Immature natural killer cell (primary cell): Measurements from ENCODE around the gene ALG1L2. TPM values are rescaled to one million over a fixed set of nuclear protein-coding genes. Genes with fewer than 3 reads are reported as not detected.
"Not testable (repeated sequence)": the region's sequence is repeated elsewhere in the genome, so short reads cannot be mapped to it uniquely, and the experiment has no call there.

Experiments
- DNase-seq, 3 donors: peaks; one replicate each; pipeline ENCODE4 v3.0.0; 2022; ENCODE audit warnings: mixed read lengths in 1 of 3
- H3K27ac Mint-ChIP-seq, 6 donors: one replicate each; pipeline ENCODE4 v1.8.0; 2020; ENCODE audit warnings: mixed read lengths in 6 of 6, mild to moderate bottlenecking in 5 of 6, inconsistent platforms in 4 of 6, moderate library complexity in 3 of 6
- H3K27me3 Mint-ChIP-seq, 3 donors: one replicate each; pipeline ENCODE4 v1.8.0; 2020 to 2021; ENCODE audit warnings: low read depth in 3 of 3, mild to moderate bottlenecking in 3 of 3, mixed read lengths in 3 of 3, moderate library complexity in 3 of 3, inconsistent platforms in 1 of 3
- H3K36me3 Mint-ChIP-seq, 3 donors: one replicate each; pipeline ENCODE4 v1.8.0; 2020; ENCODE audit warnings: mixed read lengths in 3 of 3, inconsistent platforms in 2 of 3, mild to moderate bottlenecking in 2 of 3
- H3K4me1 Mint-ChIP-seq, 2 donors: one replicate each; pipeline ENCODE4 v1.8.0; 2020; ENCODE audit warnings: inconsistent platforms in 2 of 2, mild to moderate bottlenecking in 2 of 2, mixed read lengths in 2 of 2, moderate library complexity in 1 of 2
- H3K4me3 Mint-ChIP-seq, 5 donors: one replicate each; pipeline ENCODE4 v1.8.0; 2020; ENCODE audit warnings: mild to moderate bottlenecking in 5 of 5, mixed read lengths in 5 of 5, inconsistent platforms in 3 of 5, moderate library complexity in 3 of 5
- H3K9me3 Mint-ChIP-seq, 6 donors: one replicate each; pipeline ENCODE4 v1.8.0; 2020; ENCODE audit warnings: mild to moderate bottlenecking in 6 of 6, mixed read lengths in 6 of 6, inconsistent platforms in 4 of 6, moderate library complexity in 3 of 6
- polyA plus RNA-seq, 3 donors: library from polyadenylated mRNA; unstranded; fragments of 300-500 nt; fragmentation: Illumina TruSeq; gene quantifications; one replicate each; pipeline ENCODE4 v1.2.3, GENCODE V29; 2021

The ALG1L2 gene
- polyA plus RNA-seq, 3 donors from 2014 or later = 0.83 TPM; not detected in 2

DNA sequence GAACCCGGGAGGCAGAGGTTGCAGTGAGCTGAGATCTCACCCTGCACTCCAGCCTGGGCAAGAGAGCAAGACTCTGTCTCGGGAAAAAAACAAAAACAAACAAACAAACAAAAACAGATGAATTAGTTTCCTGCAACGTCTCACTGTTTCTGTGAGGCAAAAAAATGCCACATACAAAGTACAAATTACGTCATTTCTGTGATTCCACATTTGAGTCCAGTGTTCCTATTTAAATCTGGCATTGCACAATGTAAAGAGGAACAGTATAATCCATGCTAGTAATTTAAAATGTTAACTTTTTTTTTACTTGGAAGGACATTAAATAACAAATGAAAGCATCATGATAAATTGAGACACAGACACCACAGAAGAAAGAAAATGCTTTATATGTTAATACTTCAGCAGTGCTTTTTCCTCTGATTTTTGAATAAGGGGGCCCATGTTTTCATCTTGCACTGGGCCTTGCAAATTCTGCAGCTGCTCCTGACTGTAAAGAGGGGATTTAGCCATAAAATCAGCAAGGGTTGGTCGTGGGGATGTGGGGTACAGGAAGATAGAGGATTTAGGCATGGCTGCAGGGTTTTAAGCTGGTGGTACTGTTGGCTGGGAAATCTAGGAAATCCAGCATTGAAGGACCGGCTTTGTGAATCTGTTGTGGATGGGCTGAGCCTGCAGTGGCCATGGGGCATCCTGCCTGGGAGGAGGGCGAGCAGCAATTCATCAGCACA lies 1.9 kb downstream of the ALG1L2 start:
- H3K4me1 Mint-ChIP-seq, H3K27ac Mint-ChIP-seq, H3K36me3 Mint-ChIP-seq, H3K4me3 Mint-ChIP-seq, DNase-seq, H3K9me3 Mint-ChIP-seq, H3K27me3 Mint-ChIP-seq: not testable (repeated sequence)

GRCh38 chr3:130084436-130084980 lies 2.9 kb downstream of the ALG1L2 start:
- Mint-ChIP-seq H3K27ac (no peak overlapping the region), H3K4me1 (peaks cover 5 to 8% of the 10 kb centered on the region in 2 donors), H3K9me3 (no peaks in the 10 kb centered on the region), H3K27me3 (peaks cover 2 to 7% (median 3%) of the 10 kb centered on the region in 3 donors), H3K4me3 (no peak overlapping the region), H3K36me3 (peaks cover 0 to 6% (median 0%) of the 10 kb centered on the region in 3 donors)
- no peak for DNase-seq

GRCh38 chr3:130085881-130086280 lies 4.2 kb downstream of the ALG1L2 start:
- H3K9me3 Mint-ChIP-seq = no peaks in the 10 kb centered on the region
- no peak for DNase-seq
- H3K4me1 Mint-ChIP-seq = peaks cover 5 to 8% of the 10 kb centered on the region in 2 donors
- peaks cover 0 to 6% (median 0%) of the 10 kb centered on the region in 3 donors for H3K36me3 Mint-ChIP-seq
- H3K27me3 Mint-ChIP-seq = peaks cover under 1 to 9% (median 3%) of the 10 kb centered on the region in 3 donors
- H3K4me3 Mint-ChIP-seq = no peak overlapping the region
- no peak overlapping the region for H3K27ac Mint-ChIP-seq

DNA sequence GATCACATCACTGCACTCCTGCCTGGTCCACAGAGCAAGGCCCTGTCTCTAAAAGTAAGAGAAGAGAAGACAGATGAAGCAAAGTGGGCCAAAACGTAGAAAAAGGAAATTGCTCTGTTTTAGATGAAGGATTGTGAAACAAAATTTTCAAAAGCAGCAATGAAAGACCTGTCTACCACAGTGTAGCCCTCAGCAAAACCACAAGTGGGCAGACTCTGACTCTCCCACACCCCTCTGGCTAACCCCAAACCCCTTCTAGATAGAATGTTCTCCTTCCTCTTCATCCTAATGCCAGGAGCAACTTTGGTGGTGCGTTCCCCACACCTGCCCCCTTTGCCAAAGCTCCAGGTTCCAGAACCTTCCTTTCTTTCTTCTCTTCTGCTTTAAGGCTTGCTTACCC lies 5.0 kb downstream of the ALG1L2 start:
- H3K27me3 Mint-ChIP-seq, H3K36me3 Mint-ChIP-seq, DNase-seq, H3K4me3 Mint-ChIP-seq, H3K4me1 Mint-ChIP-seq, H3K9me3 Mint-ChIP-seq: not testable (repeated sequence)
- peak overlapping the region in 1 of 6 donors; percentile 58 for H3K27ac Mint-ChIP-seq

DNA sequence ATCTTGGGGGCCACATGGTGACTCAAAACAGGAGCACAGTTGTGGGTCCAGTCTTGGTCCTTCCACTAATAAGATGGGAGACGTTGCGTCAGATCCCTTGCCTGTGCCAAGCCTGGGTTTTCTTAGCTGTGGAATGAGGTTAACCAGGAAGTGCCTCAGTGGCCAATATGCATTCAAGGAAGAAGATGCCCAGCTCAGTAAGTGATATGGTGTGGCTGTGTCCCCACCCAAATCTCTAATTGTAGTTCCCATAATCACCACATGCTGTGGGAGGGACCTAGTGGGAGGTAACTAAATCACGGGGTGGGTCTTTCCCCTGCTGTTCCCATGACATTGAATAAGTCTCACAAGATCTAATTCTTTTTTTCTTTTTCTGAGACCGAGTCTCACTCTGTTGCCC lies 6.4 kb downstream of the ALG1L2 start:
- no peak overlapping the region for H3K4me3 Mint-ChIP-seq
- H3K27me3 Mint-ChIP-seq = peaks cover 0 to 7% (median 2%) of the 10 kb centered on the region in 3 donors
- no peak for DNase-seq
- H3K4me1 Mint-ChIP-seq = peaks cover 6 to 9% of the 10 kb centered on the region in 2 donors
- H3K36me3 Mint-ChIP-seq = no peaks in the 10 kb centered on the region
- H3K27ac Mint-ChIP-seq = no peak overlapping the region
- no peaks in the 10 kb centered on the region for H3K9me3 Mint-ChIP-seq

GRCh38 chr3:130090681-130091080 lies 9.1 kb downstream of the ALG1L2 start:
- H3K36me3 Mint-ChIP-seq, H3K27ac Mint-ChIP-seq, H3K9me3 Mint-ChIP-seq, H3K27me3 Mint-ChIP-seq, DNase-seq, H3K4me3 Mint-ChIP-seq: not testable (repeated sequence)
- H3K4me1 Mint-ChIP-seq = peaks cover 29 to 32% of the 10 kb centered on the region in 2 donors

DNA sequence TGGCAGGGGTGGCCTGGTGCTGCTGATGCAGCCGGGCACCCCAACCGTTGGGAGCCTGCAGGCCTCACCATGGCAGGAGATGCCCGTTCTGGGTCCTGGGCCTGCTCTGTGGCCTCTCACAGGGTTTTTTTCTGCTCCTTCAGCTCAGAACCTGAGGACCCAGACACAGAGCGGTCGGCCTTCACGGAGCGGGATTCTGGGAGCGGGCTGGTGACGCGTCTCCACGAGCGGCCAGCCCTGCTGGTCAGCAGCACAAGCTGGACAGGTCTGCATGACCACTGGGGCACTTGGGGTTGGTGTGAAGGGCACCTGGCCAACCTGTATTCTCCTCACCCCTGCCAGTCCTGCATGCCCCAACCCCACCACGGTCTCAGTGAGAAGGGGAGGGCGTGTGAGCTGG lies 10.3 kb downstream of the ALG1L2 start:
- H3K27ac Mint-ChIP-seq = no peak overlapping the region
- no peaks in the 10 kb centered on the region for H3K9me3 Mint-ChIP-seq
- H3K36me3 Mint-ChIP-seq = no peaks in the 10 kb centered on the region
- peaks cover 36 to 40% of the 10 kb centered on the region in 2 donors for H3K4me1 Mint-ChIP-seq
- no peak overlapping the region for H3K4me3 Mint-ChIP-seq
- peaks cover 0 to 2% (median 2%) of the 10 kb centered on the region in 3 donors for H3K27me3 Mint-ChIP-seq
- DNase-seq = no peak

DNA sequence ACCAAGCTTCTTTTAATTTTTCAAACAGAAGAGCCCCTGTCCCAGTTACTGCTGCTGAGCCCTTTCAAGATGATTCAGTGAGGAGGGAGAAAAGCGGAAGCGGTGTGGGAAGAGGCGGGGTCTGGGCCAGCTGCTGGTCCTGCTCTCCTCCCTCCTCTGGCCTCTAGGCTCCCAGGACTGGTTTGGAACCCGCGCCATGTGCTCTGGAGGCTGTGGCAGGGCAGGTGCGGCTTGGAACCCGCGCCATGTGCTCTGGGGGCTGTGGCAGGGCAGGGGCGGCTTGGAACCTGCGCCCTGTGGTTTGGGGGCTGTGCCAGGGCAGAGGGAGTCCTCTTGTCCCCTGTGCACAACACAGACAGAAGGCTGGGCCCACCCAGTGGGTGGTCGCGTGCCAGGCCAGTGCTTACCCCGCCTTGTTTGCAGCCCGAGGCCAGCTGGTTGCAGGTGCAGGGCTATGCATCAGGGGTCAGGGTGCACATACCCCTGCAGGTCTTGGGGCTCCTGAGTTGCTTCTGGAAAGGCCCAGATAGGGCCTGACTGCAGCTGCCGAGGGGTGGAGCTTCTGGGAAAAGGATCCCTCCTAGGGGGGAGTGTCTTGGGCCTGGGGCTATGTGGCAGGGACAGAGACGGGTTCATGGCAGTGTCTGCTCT lies 12.2 kb downstream of the ALG1L2 start:
- no peaks in the 10 kb centered on the region for H3K36me3 Mint-ChIP-seq
- DNase-seq = peak in 1 of 3 donors; percentile 11
- H3K4me3 Mint-ChIP-seq = peak overlapping the region; percentile 73 to 78 (median 74)
- peak overlapping the region in 4 of 6 donors; percentile 36 to 66 (median 43) for H3K27ac Mint-ChIP-seq
- no peaks in the 10 kb centered on the region for H3K9me3 Mint-ChIP-seq
- H3K27me3 Mint-ChIP-seq = peaks cover 0 to 8% (median 2%) of the 10 kb centered on the region in 3 donors
- peaks cover 48 to 55% of the 10 kb centered on the region in 2 donors for H3K4me1 Mint-ChIP-seq

DNA sequence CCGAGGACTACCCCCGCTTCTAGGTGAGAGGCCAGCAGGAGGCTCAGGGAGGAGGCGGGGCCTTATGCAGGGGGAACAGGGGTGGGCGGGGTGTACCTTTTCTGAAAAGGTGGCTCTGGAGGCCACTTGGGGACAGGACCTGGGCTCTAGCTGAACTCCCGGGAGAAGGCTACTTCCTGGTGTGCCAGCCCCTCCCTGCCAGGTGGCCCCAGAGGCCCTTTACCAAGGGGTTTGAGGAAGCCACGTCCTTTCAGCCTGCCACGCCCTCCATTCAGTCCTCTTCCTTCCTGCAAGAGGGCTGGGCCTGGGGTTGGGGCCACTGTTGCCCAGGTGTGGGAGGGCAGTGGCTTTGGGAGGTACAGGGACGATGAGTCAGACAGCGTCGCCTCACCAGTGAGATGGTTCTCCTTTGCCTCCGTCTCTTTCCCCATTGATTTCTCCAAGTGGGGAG lies 12.9 kb downstream of the ALG1L2 start:
- DNase-seq, H3K36me3 Mint-ChIP-seq: not testable (repeated sequence)

GRCh38 chr3:130095858-130096257 lies 14.2 kb downstream of the ALG1L2 start:
- Mint-ChIP-seq H3K4me1 (peaks cover 48 to 55% of the 10 kb centered on the region in 2 donors), H3K4me3 (peak overlapping the region; percentile 50 to 78 (median 68)), H3K27ac (peak overlapping the region; percentile 13 to 82 (median 75))
- not testable (repeated sequence) for H3K36me3 Mint-ChIP-seq, H3K9me3 Mint-ChIP-seq, H3K27me3 Mint-ChIP-seq
- peak in 2 of 3 donors; percentile 35 to 41 for DNase-seq

More for the DNA sequence above, 12.9 kb downstream of the ALG1L2 start:
- H3K4me1 Mint-ChIP-seq = peaks cover 48 to 55% of the 10 kb centered on the region in 2 donors
- H3K4me3 Mint-ChIP-seq = peak overlapping the region; percentile 27 to 78 (median 63)
- H3K9me3 Mint-ChIP-seq, H3K27me3 Mint-ChIP-seq: not testable (repeated sequence)
- H3K27ac Mint-ChIP-seq = peak overlapping the region in 2 of 6 donors; percentile 51

GRCh38 chr3:130097096-130097495 lies 15.5 kb downstream of the ALG1L2 start:
- Mint-ChIP-seq H3K27ac (peak overlapping the region in 2 of 6 donors; percentile 14 to 35), H3K4me1 (peaks cover 48 to 55% of the 10 kb centered on the region in 2 donors), H3K4me3 (peak overlapping the region in 1 of 5 donors; percentile 18)
- not testable (repeated sequence) for H3K36me3 Mint-ChIP-seq, DNase-seq, H3K9me3 Mint-ChIP-seq, H3K27me3 Mint-ChIP-seq

DNA sequence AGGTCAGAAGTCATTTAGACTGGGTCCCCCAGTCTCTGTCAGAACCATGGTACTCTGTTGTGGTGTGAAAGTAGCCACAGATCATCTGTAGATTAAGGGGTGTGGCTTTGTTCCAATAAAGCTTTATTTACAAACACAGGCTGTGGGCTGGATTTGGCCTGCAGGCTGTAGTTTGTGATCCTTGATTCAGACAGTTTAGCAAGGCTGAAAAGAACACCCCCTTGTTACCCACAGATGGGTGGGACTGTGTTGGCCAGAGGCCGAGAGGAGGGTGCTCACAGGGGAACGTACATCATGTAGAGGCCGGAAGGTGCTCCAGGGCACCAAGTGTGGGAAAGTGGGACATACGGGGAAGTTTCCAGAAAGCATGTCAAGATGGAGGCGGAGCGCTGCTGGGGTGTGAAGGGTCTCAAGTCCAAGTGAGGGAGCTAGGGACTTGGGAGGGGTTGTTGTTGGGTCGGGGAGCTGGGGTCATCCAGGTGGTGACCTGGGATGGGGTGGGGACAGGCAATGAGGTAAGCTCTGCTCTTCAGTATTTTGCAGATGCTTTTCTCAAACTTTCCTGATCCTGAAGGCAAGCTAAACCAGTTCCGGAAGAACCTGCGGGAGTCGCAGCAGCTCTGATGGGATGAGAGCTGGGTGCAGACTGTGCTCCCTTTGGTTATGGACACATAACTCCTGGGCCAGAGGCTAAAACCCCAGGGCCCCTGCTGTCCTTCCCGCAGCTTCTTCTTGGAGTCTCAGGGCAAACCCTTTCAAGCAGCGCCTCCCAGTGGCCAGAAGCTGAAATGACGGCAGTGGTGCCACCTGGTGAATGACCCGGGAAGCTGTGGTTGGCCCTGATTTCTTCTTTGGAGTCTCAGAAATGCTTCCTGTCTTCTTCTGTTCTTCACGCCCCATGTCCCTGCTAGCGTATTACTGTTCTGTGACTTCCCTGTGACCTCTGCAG lies 16.3 kb downstream of the ALG1L2 start:
- H3K27ac Mint-ChIP-seq = peak overlapping the region in 1 of 6 donors; percentile 67
- H3K36me3 Mint-ChIP-seq, H3K9me3 Mint-ChIP-seq, H3K27me3 Mint-ChIP-seq, H3K4me3 Mint-ChIP-seq: not testable (repeated sequence)
- peaks cover 48 to 54% of the 10 kb centered on the region in 2 donors for H3K4me1 Mint-ChIP-seq
- DNase-seq = peak; percentile 31 to 59 (median 49)

DNA sequence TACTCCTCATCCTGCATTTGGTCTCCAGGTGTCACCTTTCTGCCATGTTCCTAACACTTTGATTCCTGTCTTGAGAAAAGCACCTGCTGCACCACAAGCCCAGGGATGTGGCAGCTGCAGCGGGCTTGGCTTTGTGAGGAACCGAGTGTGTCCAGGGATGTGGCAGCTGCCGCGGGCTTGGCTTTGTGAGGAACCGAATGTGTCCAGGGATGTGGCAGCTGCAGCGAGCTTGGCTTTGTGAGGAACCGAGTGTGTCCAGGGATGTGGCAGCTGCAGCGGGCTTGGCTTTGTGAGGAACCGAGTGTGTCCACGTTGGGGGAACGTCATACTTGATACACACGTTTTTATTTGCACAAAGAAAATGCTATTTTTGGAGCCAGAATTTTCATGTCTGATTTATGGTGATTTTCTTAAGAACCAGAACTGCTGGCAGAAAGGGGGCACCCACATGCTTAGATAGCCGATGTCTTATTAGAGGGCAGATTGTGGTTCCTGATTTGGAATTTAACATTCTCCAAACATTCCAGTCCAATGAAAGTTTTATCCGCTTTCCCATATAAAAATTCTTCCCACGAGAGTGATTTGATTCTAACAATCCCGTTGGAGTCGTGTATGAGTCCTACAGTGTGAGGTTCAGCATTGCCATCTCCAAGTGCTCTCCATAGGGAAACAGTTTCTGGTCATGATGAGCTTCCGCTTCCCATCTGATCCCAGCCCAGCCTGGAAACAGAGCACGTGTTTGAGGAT lies 17.2 kb downstream of the ALG1L2 start:
- not testable (repeated sequence) for H3K9me3 Mint-ChIP-seq, H3K4me3 Mint-ChIP-seq

More for the DNA sequence above, 17.2 kb downstream of the ALG1L2 start:
- H3K36me3 Mint-ChIP-seq, H3K27ac Mint-ChIP-seq, DNase-seq, H3K27me3 Mint-ChIP-seq: not testable (repeated sequence)
- peaks cover 39 to 45% of the 10 kb centered on the region in 2 donors for H3K4me1 Mint-ChIP-seq
